T-helper 17 cell (primary cell): ENCODE measurements around the gene RASA3. TPM values are rescaled to one million over a fixed set of nuclear protein-coding genes. Genes with fewer than 3 reads are reported as not detected.

Experiments
- total RNA-seq, 4 donors: library from RNA in 2 of 4; stranded (reverse) in 2 of 4; gene quantifications; one replicate each; pipeline ENCODE4 v1.2.3 and lab custom pipeline; 2022 to 2026

RASA3 gene
- total RNA-seq, 2 donors from 2014 or later, result 204 to 215 TPM

Other genes starting within 250 kb of the RASA3 start
- gene C13orf46, start 158.5 kb downstream of the RASA3 start, total RNA-seq, result 10 to 100 TPM; 18.6 to 22.6 TPM
- gene CFAP97D2, start 46.6 kb upstream of the RASA3 start, total RNA-seq, result not detected
- 10 to 100 TPM; 47.8 to 69.3 TPM for gene CDC16, start 102.3 kb upstream of the RASA3 start, total RNA-seq
- gene UPF3A, start 149.0 kb upstream of the RASA3 start, total RNA-seq, result 10 to 100 TPM; 33.2 to 52.4 TPM
- gene CHAMP1, start 181.9 kb upstream of the RASA3 start, total RNA-seq, result 10 to 100 TPM; 10.2 to 12.1 TPM